ENCODE results near the gene RPGRIP1L.

Gene RPGRIP1L
- long read RNA-seq, partial matches to known transcripts = 2 of 5 reads
- long read RNA-seq, other reads (novel, unspliced or antisense) = 3 of 5 reads

- Histone ChIP-seq H3K27me3 (ENCODE audit: insufficient read depth, poor library complexity, severe bottlenecking) (no peaks in the 10 kb centered on the region), H3K4me3 (replicated peaks; ENCODE audit: insufficient read depth, low read length) (peak within 1 kb of the TSS; percentile 64), H3K27ac (replicated peaks) (peak within 1 kb of the TSS; percentile 50)
- peak; percentile 95 to 99 for DNase-seq (ENCODE audit: low read depth in 1 of 2, low spot score in 1 of 2)
- TF ChIP-seq SPI1 (IDR thresholded peaks at IDR 0.05; ENCODE audit: borderline replicate concordance, low read depth) = no peak
- no peak for TF ChIP-seq POLR2AphosphoS5 (IDR thresholded peaks at IDR 0.05; ENCODE audit: low read depth)
- peak; percentile 15; the same call in 1 of the 2 replicates for TF ChIP-seq GABPA (IDR thresholded peaks at IDR 0.05; ENCODE audit: low read depth)
These were observed at the start of gene RPGRIP1L, which contains the start of gene FTO for GRCh38 chr16:53703590-53704444. RPGRIP1L (minus strand) TSS chr16:53703859; CDS start chr16:53700723, 3,136 bp downstream. FTO (plus strand) TSS chr16:53704156.

GRCh38 chr16:53753431-53753830 lies 49.8 kb upstream of the RPGRIP1L start:
- no peak overlapping the region for H3K4me3 ChIP-seq (replicated peaks; ENCODE audit: insufficient read depth, low read length)
- DNase-seq (ENCODE audit: low read depth in 1 of 2, low spot score in 1 of 2) = no peak
- no peak overlapping the region for H3K27ac ChIP-seq (replicated peaks)
- TF ChIP-seq POLR2AphosphoS5 (IDR thresholded peaks at IDR 0.05; ENCODE audit: low read depth) = no peak
- TF ChIP-seq REST (IDR thresholded peaks at IDR 0.05; ENCODE audit: insufficient replicate concordance, low read depth) = no peak
- no peak for TF ChIP-seq SPI1 (IDR thresholded peaks at IDR 0.05; ENCODE audit: borderline replicate concordance, low read depth)
- TF ChIP-seq, protein P1, sequence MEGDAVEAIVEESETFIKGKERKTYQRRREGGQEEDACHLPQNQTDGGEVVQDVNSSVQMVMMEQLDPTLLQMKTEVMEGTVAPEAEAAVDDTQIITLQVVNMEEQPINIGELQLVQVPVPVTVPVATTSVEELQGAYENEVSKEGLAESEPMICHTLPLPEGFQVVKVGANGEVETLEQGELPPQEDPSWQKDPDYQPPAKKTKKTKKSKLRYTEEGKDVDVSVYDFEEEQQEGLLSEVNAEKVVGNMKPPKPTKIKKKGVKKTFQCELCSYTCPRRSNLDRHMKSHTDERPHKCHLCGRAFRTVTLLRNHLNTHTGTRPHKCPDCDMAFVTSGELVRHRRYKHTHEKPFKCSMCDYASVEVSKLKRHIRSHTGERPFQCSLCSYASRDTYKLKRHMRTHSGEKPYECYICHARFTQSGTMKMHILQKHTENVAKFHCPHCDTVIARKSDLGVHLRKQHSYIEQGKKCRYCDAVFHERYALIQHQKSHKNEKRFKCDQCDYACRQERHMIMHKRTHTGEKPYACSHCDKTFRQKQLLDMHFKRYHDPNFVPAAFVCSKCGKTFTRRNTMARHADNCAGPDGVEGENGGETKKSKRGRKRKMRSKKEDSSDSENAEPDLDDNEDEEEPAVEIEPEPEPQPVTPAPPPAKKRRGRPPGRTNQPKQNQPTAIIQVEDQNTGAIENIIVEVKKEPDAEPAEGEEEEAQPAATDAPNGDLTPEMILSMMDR (IDR thresholded peaks at IDR 0.05; ENCODE audit: insufficient read depth, low read length) = no peak
- no peak for TF ChIP-seq GABPA (IDR thresholded peaks at IDR 0.05; ENCODE audit: low read depth)
- no peaks in the 10 kb centered on the region for H3K27me3 ChIP-seq (ENCODE audit: insufficient read depth, poor library complexity, severe bottlenecking)

- Histone ChIP-seq H3K4me3 (replicated peaks; ENCODE audit: insufficient read depth, low read length) (no peak overlapping the region), H3K27me3 (ENCODE audit: insufficient read depth, poor library complexity, severe bottlenecking) (no peaks in the 10 kb centered on the region), H3K27ac (replicated peaks) (no peak overlapping the region)
- TF ChIP-seq, protein P1 (IDR thresholded peaks at IDR 0.05; ENCODE audit: insufficient read depth, low read length) = no peak
- TF ChIP-seq SPI1 (IDR thresholded peaks at IDR 0.05; ENCODE audit: borderline replicate concordance, low read depth) = no peak
- no peak for TF ChIP-seq GABPA (IDR thresholded peaks at IDR 0.05; ENCODE audit: low read depth)
- TF ChIP-seq POLR2AphosphoS5 (IDR thresholded peaks at IDR 0.05; ENCODE audit: low read depth) = no peak
- no peak for TF ChIP-seq REST (IDR thresholded peaks at IDR 0.05; ENCODE audit: insufficient replicate concordance, low read depth)
- DNase-seq (ENCODE audit: low read depth in 1 of 2, low spot score in 1 of 2) = no peak
These were observed 48.9 kb upstream of the RPGRIP1L start for GRCh38 chr16:53752560-53752959.

GRCh38 chr16:53745753-53746266 lies 42.2 kb upstream of the RPGRIP1L start:
- H3K27me3 ChIP-seq (ENCODE audit: insufficient read depth, poor library complexity, severe bottlenecking) = no peaks in the 10 kb centered on the region
- no peak for DNase-seq (ENCODE audit: low read depth in 1 of 2, low spot score in 1 of 2)
- TF ChIP-seq GABPA (IDR thresholded peaks at IDR 0.05; ENCODE audit: low read depth) = no peak
- TF ChIP-seq REST (IDR thresholded peaks at IDR 0.05; ENCODE audit: insufficient replicate concordance, low read depth) = no peak
- no peak for TF ChIP-seq SPI1 (IDR thresholded peaks at IDR 0.05; ENCODE audit: borderline replicate concordance, low read depth)
- TF ChIP-seq, protein P1 (IDR thresholded peaks at IDR 0.05; ENCODE audit: insufficient read depth, low read length) = no peak
- no peak for TF ChIP-seq POLR2AphosphoS5 (IDR thresholded peaks at IDR 0.05; ENCODE audit: low read depth)
- H3K27ac ChIP-seq (replicated peaks) = no peak overlapping the region
- no peak overlapping the region for H3K4me3 ChIP-seq (replicated peaks; ENCODE audit: insufficient read depth, low read length)
